Endothelial cell (in vitro differentiated cells): ENCODE data around the gene OLA1. TPM values are rescaled to one million over a fixed set of nuclear protein-coding genes. Genes with fewer than 3 reads are reported as not detected.

Source experiments
- DNase-seq: peaks from one replicate; pipeline ENCODE4 v3.0.0; 2021; ENCODE audit warnings: low spot score
- H3K27ac Mint-ChIP-seq: one replicate; pipeline ENCODE4 v1.8.0; 2021; ENCODE audit warnings: mixed read lengths, inconsistent platforms; ENCODE audit not compliant: unreplicated experiment
- H3K27me3 Mint-ChIP-seq: one replicate; pipeline ENCODE4 v1.8.0; 2021; ENCODE audit warnings: mild to moderate bottlenecking, moderate library complexity, mixed read lengths, inconsistent platforms; ENCODE audit not compliant: unreplicated experiment
- H3K36me3 Mint-ChIP-seq: one replicate; pipeline ENCODE4 v1.8.0; 2021; ENCODE audit warnings: mild to moderate bottlenecking, low read depth, mixed read lengths, inconsistent platforms; ENCODE audit not compliant: unreplicated experiment
- H3K4me1 Mint-ChIP-seq: one replicate; pipeline ENCODE4 v1.8.0; 2021; ENCODE audit warnings: mild to moderate bottlenecking, mixed read lengths, inconsistent platforms; ENCODE audit not compliant: unreplicated experiment
- H3K4me3 Mint-ChIP-seq: one replicate; pipeline ENCODE4 v1.8.0; 2021; ENCODE audit warnings: mild to moderate bottlenecking, mixed read lengths, inconsistent platforms; ENCODE audit not compliant: unreplicated experiment
- H3K9me3 Mint-ChIP-seq: one replicate; pipeline ENCODE4 v1.8.0; 2021; ENCODE audit warnings: mixed read lengths, inconsistent platforms; ENCODE audit not compliant: unreplicated experiment
- CTCF ChIP-seq: fragments of 200-600 bp; sonication (generic); IDR thresholded peaks from one replicate; pipeline ENCODE4 v1.5.0; 2021; ENCODE audit warnings: antibody characterized with exemption; ENCODE audit not compliant: unreplicated experiment
- total RNA-seq: library from RNA; stranded (reverse); fragmentation: NEBNext Ultra II Directional; extraction: Animal tissue kit (Norgen Biotek cat#: 25700); gene quantifications from one replicate; pipeline ENCODE4 v1.2.1, GENCODE V29; 2021; ENCODE audit not compliant: unreplicated experiment

OLA1 gene
- total RNA-seq, 1 donor from 2014 or later: 105 TPM

GRCh38 chr2:174058026-174058425 is 190.3 kb downstream of the OLA1 start:
- Mint-ChIP-seq H3K4me3 (peak overlapping the region; percentile 57), H3K36me3 (peaks cover 10% of the 10 kb centered on the region), H3K4me1 (peaks cover 17% of the 10 kb centered on the region), H3K27me3 (peaks cover 2% of the 10 kb centered on the region), H3K9me3 (no peaks in the 10 kb centered on the region), H3K27ac (no peak overlapping the region)
- TF ChIP-seq CTCF: no peak
- DNase-seq: no peak

GRCh38 chr2:174054926-174055325 is 193.4 kb downstream of the OLA1 start:
- no peak for DNase-seq
- Mint-ChIP-seq H3K27ac (no peak overlapping the region), H3K4me3 (no peak overlapping the region), H3K36me3 (peaks cover 10% of the 10 kb centered on the region), H3K27me3 (peaks cover 2% of the 10 kb centered on the region), H3K9me3 (no peaks in the 10 kb centered on the region), H3K4me1 (peaks cover 36% of the 10 kb centered on the region)
- TF ChIP-seq CTCF: no peak

GRCh38 chr2:174053355-174054151 is 194.8 kb downstream of the OLA1 start:
- Mint-ChIP-seq H3K4me1 (peaks cover 36% of the 10 kb centered on the region), H3K36me3 (peaks cover 4% of the 10 kb centered on the region), H3K9me3 (no peaks in the 10 kb centered on the region), H3K27me3 (peaks cover 5% of the 10 kb centered on the region), H3K4me3 (peak overlapping the region; percentile 80), H3K27ac (peak overlapping the region; percentile 91)
- no peak for TF ChIP-seq CTCF
- peak; percentile 17 for DNase-seq

- no peak overlapping the region for H3K27ac Mint-ChIP-seq
- peaks cover 36% of the 10 kb centered on the region for H3K4me1 Mint-ChIP-seq
- peak overlapping the region; percentile 80 for H3K4me3 Mint-ChIP-seq
- H3K9me3 Mint-ChIP-seq: no peaks in the 10 kb centered on the region
- peaks cover 5% of the 10 kb centered on the region for H3K27me3 Mint-ChIP-seq
- DNase-seq: no peak
- peaks cover 4% of the 10 kb centered on the region for H3K36me3 Mint-ChIP-seq
- no peak for TF ChIP-seq CTCF
These were observed 195.8 kb downstream of the OLA1 start for GRCh38 chr2:174052584-174052976.
